Fibroblast of skin of left quadriceps (primary cell): ENCODE data around the gene STPG3.
A peak's percentile ranks its signal among the peaks of the same experiment; 100 is the strongest.

Experiments used
- DNase-seq, 2 experiments: peaks; one replicate each; pipeline ENCODE4 v3.0.0-alpha.2; 2013; ENCODE audit warnings: low read depth in 2 of 2

The STPG3 gene

DNA sequence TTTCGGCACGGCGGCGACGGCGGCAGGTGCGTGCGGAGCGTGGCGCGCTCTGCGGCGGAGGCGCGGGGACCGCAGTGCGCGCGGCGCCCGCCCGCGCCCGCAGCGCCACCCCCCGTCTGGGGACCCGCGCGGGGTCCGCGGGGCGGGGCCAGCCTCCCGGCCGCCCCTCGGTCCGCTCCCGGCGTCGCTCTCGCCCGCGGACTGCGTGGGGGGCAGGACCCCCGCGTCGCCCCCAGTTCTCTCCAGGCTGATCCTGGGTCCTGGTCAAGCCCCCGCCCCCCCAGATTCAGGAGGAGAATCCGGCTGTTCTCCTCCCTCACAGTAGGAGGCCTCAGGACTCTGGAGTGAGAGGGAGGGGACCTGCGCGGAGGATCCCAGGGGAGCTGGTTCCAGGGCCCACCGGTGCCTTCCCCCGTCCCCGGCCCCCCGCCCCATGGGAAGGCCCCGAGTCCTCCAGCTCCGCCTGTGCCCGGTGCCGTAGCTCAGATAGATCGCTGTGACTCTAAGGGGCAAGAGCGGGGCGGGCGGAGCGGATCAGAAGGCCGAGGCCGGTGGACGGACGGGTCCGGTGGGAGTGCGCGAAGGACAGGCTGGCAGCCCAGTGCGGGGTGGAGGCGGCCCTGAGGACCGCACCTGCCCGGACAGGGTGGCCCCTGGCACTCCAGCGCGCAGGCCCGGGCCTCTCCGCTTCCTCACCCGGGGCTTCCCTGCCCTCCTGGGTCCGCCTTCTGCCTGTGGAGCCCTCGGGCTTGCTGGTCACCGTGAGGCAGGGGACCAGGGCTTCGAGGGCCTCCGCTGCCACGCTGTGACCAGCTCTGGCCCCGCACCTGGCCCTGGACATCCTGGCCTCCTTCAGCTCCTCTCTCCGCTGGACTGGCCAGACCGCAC, 28.7 kb upstream of the STPG3 start, which contains the start of gene RNF208:
TSS of gene RNF208 (minus strand) at position 51 of the 888 bp plus-strand sequence. CDS start 1,028 bp downstream, outside the sequence.
- DNase-seq: no peak

DNA sequence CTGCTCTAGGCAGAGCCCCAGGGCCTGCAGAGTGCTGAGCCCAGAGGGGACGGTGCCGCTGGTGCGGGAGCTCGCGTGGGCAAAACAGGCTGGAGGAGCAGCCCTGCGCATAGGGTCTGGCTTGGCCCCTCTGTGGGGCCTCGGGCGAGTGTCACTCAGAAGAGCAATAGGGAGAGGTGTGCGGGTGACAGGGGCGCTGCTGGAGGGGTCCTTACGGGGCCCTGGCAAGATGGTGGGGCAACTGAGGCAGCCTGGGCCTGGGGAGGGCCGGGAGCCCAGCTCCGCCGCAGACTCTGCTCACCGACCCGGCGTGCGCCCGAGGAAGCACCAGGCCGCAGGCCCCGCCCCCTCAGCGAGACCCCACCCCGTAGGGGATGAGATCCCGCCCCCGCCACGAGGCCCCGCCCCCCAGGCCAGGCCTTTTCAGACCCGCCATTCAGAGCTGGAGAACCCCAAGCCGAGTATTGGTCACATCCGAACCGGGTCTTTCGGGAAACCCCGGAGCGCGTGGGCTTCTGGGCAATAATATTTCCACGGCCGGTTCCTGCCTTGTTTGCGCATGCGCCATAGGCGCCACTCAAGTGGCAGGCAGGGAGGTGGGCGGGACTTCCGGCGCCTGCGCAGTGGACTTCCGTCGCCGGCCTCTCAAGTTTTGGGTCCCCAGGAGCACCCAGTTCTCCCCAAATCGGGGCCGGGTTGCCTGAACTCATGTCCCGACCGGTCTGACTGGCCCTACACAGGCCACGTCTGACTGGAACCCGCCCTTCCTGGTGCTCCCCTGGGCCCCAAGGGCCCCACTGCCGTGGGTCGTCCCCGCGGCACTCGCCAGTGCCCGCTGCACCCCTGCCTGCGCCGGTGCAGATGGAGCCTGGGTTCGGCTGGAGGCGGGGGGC, 27.8 kb upstream of the STPG3 start:
- peak; percentile 97 for DNase-seq

DNA sequence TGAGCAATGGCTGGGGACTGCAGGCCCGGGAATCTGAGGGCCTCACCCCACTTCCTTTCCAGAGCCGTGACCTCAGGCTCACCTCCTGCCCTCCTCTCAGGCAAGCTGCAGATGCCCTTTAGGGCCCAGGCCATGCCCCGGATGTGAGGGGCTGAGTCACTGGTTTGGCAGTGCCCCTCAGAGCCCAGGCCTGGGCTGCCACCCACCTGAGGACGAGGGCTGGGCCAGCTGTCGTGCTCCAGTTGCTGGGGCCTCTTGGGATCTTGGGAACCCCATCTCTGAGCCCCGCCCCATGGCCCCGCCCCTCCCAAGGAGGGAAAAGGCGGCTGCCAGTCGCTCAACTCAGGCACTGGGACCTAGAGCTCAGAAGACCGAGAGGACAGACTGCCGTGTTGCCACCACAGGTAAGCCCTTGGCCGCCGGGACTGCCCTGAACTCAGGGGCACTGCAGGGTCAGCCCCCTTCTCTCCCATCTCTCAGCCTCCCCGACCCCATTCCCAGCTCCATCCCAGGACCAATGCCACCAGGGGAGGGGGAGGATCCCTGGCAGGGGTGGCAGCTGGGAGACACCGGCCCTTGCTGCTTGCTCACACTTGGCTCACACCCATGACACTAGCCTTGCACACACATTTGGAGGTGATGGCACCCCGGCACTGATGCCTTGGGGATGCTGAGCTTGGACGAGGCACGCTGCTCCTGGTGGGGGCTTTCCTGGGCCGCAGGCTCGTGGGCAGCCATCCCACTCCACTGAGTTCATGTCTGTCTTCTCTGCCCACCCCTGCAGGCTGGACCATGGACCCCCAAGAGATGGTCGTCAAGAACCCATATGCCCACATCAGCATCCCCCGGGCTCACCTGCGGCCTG, 26.0 kb upstream of the STPG3 start, which contains the start of gene CYSRT1:
TSS of gene CYSRT1 (plus strand) at position 345 of the 865 bp plus-strand sequence. CDS start at position 793, 448 bp downstream.
- DNase-seq: no peak

DNA sequence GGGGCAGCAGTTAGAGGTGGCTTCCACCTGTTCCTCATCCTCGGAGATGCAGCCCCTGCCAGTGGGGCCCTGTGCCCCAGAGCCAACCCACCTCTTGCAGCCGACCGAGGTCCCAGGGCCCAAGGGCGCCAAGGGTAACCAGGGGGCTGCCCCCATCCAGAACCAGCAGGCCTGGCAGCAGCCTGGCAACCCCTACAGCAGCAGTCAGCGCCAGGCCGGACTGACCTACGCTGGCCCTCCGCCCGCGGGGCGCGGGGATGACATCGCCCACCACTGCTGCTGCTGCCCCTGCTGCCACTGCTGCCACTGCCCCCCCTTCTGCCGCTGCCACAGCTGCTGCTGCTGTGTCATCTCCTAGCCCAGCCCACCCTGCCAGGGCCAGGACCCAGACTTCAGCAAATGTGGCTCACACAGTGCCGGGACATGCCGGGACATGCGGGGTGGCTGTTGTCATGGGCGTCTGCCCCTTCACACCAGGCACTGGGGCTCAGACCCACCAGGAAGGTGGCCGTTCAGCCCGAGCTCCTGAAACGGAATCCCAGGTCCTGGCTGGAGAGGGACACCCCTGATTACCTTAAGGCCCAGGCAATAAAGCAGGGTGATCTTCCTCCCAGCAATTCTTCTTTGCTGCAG, 25.3 kb upstream of the STPG3 start:
- no peak for DNase-seq

DNA sequence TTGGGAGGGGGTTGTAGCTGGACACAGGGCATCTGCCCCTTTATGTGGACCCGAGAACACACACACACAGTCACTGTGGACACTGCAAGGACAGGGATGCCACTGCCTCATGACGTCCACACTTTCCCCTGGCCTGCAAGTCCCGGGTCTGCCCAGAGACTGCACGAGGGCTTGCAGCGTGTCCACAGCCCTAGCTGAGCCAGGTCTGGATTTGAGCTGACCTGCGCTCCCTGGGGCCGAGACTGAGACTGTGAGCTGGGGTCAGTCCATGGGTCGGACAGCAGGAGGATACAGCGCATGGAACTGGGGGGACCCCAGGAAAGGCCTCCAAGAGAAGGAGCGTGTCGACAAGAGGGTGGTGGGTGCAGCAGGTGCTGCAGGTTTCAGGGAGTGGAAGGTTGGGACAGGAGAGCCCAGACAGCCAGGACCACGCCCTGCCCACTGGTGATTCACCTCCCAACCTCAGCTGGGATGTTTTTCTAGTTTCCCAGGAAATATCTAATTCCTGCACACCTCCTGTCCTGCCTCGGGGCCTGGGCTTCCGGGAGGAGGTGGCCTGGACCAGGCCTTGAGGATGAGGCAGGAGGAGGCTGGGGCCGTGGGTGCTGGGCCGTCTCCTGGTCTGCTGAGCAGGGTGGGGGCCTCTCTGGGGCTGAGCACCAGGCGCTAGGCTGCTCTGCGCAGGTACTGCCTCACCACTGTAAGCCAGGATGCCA, 24.6 kb upstream of the STPG3 start:
- DNase-seq: no peak

DNA sequence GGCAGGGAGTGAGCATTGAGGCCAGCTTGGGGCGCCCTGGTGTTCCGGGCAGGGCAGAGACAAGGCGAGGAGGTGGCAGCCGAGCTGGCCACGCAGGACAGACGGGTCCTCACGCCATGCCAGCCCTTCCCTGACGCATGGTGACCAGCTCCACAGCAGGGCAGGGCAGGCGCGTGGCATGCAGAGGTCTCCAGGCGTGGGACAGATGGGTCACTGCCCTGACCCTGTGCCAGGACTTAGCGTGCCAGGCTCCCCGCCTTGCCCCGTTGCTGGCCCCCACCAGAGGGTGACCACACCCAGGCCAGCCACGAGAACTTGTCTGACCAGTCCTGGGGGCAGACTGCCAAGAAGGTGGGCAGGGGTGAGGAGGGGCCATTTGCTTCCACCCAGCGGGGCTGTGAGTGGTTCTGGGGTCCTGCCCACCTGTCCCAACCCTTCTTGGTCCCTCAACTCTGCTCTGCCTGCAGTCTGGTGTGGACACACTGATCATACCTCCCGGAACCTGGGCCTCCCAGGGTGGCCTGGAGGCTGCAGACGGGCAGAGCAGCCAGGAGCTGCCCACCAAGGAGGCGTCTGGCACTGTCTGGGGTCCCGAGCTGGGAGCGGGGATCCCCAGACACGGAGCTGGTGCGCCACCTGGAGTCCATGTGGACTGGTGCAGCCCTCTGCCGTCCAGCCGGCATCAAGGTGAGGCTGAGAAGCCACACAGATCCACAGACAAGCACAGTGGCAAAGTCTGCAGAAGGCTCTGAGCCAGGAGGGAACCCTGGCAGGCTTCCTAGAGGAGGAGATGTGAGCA, 23.8 kb upstream of the STPG3 start, which contains the start of gene RNF224:
TSS of gene RNF224 (plus strand) at position 449 of the 799 bp plus-strand sequence. CDS start 834 bp downstream, outside the sequence.
- DNase-seq: peak; percentile 22 to 36

DNA sequence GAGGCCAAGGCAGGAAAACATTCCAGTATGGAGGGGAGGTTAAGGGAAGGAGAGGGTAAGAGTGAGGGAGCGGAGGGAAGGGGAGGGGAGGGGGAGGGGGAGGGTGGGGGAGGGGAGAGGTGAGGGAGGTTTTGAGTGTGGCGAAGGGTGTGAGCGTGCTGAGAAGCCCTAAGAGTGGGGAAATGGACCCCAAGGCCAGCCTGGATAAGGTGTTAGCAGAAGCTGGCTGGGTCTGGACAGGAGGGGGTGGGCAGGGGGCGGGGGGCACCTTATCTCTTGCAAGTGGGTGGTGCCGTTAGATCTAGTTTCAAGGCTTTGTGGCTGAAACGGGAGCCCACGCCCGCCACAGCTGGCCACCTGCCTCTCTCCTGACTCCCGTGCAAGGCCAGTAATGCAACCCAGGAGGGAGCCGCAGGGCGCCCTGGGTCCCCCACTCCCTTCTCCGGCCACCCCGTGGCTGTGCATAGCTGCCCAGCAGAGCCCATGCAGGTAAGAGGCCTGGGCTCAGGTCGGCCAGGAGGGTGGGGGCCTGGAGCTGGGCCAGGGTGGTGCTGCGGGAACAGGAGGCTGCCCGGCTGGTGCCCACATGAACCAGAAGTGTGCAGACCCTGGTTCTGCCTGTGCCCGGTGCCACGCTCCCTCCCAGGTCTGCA, 23.1 kb upstream of the STPG3 start:
- DNase-seq: no peak

DNA sequence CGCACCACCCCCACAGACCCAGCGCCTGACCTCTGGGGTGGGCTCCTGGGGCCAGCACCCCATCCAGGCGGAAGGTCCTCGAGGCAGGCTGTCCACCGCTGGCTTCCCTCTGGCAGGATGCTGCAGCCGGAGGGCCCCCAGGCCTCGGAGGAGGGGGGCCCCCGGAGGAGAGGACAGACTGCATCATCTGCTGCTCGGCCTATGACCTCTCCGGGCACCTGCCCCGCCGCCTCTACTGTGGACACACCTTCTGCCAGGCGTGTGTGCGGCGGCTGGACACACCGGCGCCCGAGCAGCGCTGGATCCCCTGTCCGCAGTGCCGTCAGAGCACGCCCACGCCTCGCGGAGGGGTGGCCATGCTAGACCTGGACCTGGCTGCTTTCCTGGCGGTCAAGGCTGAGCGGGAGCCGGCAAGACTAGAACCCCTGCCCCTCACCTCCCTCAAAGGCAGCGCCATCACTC, 22.5 kb upstream of the STPG3 start:
- no peak for DNase-seq

DNA sequence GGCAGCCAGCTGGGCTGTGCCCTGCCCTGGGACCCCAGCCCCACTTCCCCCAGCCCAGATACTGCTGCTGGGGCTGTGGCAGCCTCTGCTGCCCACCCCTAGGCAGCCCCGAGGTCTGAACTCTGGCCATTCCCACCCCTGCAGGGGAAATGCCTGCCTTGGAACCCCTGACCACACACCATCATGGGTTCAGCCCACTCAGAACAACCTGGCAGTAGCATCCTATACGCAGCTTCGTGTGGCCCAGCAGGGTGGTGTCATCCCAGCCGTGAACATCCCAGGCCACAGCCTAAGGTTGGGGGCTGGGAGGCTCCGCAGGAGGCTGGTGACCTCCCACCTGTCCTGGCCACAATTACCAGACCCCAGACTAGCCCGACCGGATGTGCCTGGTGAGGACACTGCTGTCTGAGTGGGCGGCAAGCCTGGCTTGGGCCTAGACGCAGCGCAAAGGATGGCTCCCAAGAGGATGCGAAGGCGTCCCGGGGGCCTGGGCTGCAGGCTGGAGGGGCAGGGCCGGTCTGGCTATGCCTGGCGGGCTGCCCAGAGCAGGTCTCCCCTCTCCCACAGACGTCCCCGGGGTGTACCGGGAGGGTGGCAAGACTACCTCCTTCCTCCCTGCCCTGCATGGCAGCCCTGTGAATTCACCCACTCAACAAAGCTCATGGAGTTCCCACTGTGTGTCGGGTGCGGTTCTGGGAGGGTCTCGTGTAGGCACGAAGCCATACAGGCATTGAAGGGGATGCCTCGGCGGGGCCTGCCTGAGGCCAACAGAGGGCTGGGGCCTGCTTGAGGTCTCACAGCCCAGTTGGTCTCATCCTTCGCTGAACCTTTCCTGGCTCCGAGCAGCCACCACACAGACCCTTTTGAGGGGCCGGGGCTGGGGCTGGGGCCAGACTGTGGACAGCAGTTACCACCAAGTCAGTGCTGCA, 21.9 kb upstream of the STPG3 start:
- DNase-seq: no peak

DNA sequence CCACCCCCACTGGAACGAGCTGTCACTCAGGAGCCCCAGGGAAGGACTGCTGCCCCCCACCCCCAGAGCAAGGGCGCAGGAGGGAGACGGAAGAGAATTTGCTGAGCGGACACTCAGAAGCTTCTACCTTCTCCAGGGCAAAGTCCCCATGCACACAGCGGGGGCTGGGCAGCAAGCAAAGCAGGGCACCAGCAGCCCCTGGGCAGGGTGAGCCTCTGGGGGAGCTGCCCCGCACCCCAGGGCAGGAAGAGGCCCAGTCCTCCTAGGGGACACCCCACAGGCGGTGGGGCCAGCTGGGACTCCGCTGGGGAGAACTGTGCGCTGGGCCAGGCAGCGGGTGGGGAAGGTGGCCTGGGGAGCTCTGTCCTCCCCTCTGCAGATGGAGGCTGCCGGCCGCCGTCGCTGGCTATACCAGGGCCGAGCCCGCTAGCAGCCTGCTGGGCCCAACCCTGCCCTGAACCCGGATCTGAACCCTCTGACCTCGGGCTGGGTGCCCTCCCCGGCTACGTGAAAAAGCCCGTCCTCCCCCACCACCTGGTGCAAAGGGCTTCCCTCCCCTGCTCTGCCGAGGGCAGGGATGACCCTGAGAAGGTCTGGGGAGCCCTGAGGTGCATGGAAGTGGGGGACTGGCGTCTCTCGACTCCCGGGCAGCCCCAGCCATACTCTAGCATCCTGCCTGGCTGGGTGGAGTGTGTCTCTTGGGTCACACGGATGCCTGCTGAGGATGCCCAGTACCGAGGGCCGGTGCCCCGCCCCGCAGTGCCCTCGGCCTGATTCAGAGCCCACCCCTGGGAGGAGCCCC, 21.0 kb upstream of the STPG3 start:
- no peak for DNase-seq

DNA sequence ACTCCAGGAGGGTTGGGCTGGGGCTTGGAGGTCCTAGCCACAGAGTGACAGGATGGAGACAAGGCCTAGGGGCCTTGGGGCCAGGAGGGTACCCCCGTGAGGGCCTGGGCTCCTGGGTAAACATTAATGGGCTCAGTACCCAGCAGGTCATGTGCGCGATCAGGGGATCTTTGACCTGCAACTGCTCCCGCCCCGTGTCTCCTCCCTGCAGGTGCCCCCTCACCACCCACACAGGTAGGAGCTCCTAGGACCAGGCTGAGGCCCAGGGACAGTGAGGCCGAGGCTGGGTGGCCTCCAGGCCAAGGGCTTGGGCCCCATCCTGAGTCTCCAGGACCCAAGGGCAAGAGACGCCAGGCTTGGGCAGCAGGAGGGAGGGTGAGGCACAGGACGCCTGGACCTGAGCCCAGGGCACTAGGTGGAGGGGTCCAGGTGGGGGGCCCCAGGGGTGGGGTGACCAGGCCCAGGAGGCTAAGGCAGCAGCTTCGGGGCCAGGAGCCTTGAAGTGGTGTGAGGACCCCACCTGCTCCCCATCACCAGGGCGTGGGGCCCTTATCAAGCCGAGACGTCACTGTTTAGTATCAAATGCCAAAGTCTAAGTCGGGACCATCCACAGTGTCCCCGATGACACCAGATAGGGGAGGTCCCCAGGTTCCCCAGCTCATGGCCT, 20.2 kb upstream of the STPG3 start, which contains the start of gene SLC34A3:
TSS of gene SLC34A3 (plus strand) at position 197 of the 667 bp plus-strand sequence. CDS start 802 bp downstream, outside the sequence.
- DNase-seq: no peak

DNA sequence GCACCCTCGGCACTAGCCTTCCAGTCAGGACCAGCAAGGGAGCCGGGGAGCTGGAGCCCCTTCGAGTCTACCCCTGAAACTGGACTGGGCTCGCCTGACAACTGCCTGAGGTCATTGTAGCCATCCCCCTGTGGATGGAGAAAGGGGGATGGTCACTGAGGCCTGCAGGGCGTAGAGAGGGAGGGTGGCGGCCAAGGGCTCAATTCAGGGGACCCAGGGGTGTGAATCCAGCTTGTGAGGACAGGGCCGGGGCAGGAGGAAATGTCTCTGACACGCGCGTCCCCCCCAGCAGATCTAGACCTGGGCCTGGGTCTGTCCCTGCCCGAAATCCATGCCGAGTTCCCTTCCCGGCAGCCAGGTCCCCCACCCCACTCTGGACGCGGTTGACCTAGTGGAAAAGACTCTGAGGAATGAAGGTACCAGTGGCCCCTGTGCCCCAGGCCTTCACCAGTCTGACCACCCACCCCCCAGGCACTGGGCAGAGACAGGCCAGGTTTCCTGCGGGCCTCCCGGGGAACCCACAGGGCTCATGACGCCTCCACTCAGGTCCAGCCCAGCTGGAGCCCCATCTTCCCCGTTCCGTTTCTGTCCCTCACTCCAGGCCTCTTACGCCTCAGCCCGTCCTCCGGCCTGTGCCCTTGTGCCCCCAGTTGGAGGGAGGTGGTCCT, 19.6 kb upstream of the STPG3 start:
- no peak for DNase-seq

DNA sequence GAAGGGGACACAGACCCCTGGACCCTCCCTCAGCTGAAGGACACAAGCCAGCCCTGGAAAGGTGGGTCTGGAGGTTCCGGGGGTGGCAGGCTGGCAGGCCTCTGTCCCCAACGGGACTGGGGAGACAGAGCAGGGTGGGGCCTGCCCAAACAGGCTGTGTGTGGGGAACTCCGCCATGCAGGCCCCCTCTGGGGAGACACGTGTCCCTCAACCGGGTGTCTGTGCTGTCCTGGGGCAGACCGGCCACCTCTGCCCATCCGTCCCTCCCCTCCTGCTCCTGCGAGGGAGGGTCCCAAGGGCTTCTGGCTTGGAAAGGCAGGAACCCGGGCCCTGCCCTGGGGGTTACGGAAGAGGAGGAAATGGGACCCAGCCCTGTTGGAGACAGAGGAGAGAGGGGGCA, 19.0 kb upstream of the STPG3 start:
- DNase-seq: no peak

DNA sequence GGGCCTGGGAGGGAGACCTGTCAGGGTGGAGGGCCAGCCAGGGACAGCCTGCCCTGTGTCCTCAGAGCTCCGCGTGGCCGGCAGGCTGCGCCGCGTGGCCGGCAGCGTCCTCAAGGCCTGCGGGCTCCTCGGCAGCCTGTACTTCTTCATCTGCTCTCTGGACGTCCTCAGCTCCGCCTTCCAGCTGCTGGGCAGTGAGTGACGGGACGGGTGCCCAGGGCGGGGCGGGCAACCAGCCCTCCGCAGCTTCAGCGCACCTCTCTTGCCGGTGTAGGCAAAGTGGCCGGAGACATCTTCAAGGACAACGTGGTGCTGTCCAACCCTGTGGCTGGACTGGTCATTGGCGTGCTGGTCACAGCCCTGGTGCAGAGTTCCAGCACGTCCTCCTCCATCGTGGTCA, 18.6 kb upstream of the STPG3 start:
- DNase-seq: no peak
